Stomach (tissue), 9 donors: ENCODE measurements around the gene SLAMF9. TPM values are rescaled to one million over a fixed set of nuclear protein-coding genes. Genes with fewer than 3 reads are reported as not detected.

Experiments used
- DNase-seq, 2 donors: peaks; one replicate each; pipeline versions ENCODE4 v3.0.0 to v3.0.0-alpha.2; 2013 to 2019
- H3K27ac ChIP-seq, 5 donors: fragments of 200-600 bp in 4 of 5; sonication (generic) in 4 of 5; one replicate each; pipeline ENCODE4 v1.5.1; 2013 to 2019; ENCODE audit warnings: mild to moderate bottlenecking in 1 of 5, moderate library complexity in 1 of 5
- H3K27me3 ChIP-seq, 3 donors: fragments of 200-600 bp; sonication (generic); one replicate each; pipeline ENCODE4 v1.5.1; 2017 to 2019; ENCODE audit warnings: mixed run types in 1 of 3
- H3K36me3 ChIP-seq, 4 donors: fragments of 200-600 bp; sonication (generic); 1 replicate in 3 of 4; 2 replicates in 1 of 4; pipeline ENCODE4 v1.5.1; 2016 to 2019
- H3K4me1 ChIP-seq, 4 donors: fragments of 200-600 bp; sonication (generic); one replicate each; pipeline ENCODE4 v1.5.1; 2016 to 2019
- H3K4me3 ChIP-seq, 4 donors: fragments of 200-600 bp; sonication (generic) in 3 of 4; one replicate each; pipeline ENCODE4 v1.5.1; 2016 to 2019; ENCODE audit warnings: mild to moderate bottlenecking in 1 of 4
- H3K9me3 ChIP-seq, 4 donors: fragments of 200-600 bp; sonication (generic); one replicate each; pipeline ENCODE4 v1.5.1; 2016 to 2019
- CTCF ChIP-seq, 7 experiments: fragments of 450-650 bp in 4 of 7; fragments of 200-600 bp in 3 of 7; sonication (generic) in 3 of 7; IDR thresholded peaks; one replicate each; pipeline ENCODE4 v1.5.1; 2016 to 2019; ENCODE audit warnings: antibody characterized with exemption in 7 of 7, control low read depth in 2 of 7, mild to moderate bottlenecking in 1 of 7
- EP300 ChIP-seq: sonication (generic); formaldehyde crosslinking; IDR thresholded peaks from one replicate; pipeline ENCODE4 v1.6.1; 2017; ENCODE audit warnings: antibody characterized with exemption
- POLR2A ChIP-seq, 4 donors: fragments of 450-650 bp; IDR thresholded peaks; one replicate each; pipeline ENCODE4 v1.6.1; 2016; ENCODE audit warnings: antibody characterized with exemption in 4 of 4, control low read depth in 2 of 4, mild to moderate bottlenecking in 1 of 4, moderate library complexity in 1 of 4
- POLR2AphosphoS5 ChIP-seq, 3 donors: sonication (generic); formaldehyde crosslinking; IDR thresholded peaks; one replicate each; pipeline ENCODE4 v1.6.1; 2016; ENCODE audit warnings: antibody characterized with exemption in 3 of 3
- WGBS, 5 donors: extraction: QIAGEN DNeasy Blood & Tissue Kit in 3 of 5; methylation state at CpG; one replicate each; pipeline versions ENCODE4 v1.1.5 to v1.1.7; 2013 to 2018; 5-methylcytosine and 5-hydroxymethylcytosine counted together
- intact Hi-C: fragments of 100-400 bp; cut with DNase I; formaldehyde crosslinking; loops from one replicate; pipeline ENCODE4 v1.15.1; 2023; ENCODE audit warnings: low total_unique reads
- polyA plus RNA-seq, 3 donors: library from polyadenylated mRNA; stranded (reverse); fragments of 200-250 nt; gene quantifications; one replicate each; pipeline ENCODE4 v1.2.3, GENCODE V29; 2013
- total RNA-seq, 5 donors: library from RNA; depleted of rRNA; stranded (reverse); fragments of >200 nt; gene quantifications; one replicate each; pipeline versions ENCODE4 v1.1.0 to v1.2.3, GENCODE V29; 2014 to 2016
- donor health status: healthy with polysubstance abuse.
- donor health status: Bipolar disorder and iron deficiency.
- donor health status: healthy.

SLAMF9 gene
- total and polyA plus RNA-seq, 8 donors, result 0.87 TPM; not detected in 7

GRCh38 chr1:159990005-159990404 lies 36.0 kb upstream of the SLAMF9 start:
- no peak overlapping the region for H3K4me3 ChIP-seq
- H3K27me3 ChIP-seq, result no peaks in the 10 kb centered on the region
- intact Hi-C loops, result no loop called here
- no peak overlapping the region for H3K27ac ChIP-seq
- no peak for DNase-seq
- H3K36me3 ChIP-seq, result no peaks in the 10 kb centered on the region
- WGBS, 5 donors, result 86 to 91% (median 88%) methylated on average over 5 of the region's 5 CpGs
- H3K9me3 ChIP-seq, result no peaks in the 10 kb centered on the region
- H3K4me1 ChIP-seq, result peaks cover 0 to 8% (median 0%) of the 10 kb centered on the region in 4 donors
- no peak for TF ChIP-seq EP300
- TF ChIP-seq POLR2A (IDR thresholded peaks at IDR 0.05), result no peak
- TF ChIP-seq POLR2AphosphoS5 (IDR thresholded peaks at IDR 0.05), result no peak
- no peak for TF ChIP-seq CTCF (IDR thresholded peaks at IDR 0.05)

GRCh38 chr1:159989581-159989980 lies 35.5 kb upstream of the SLAMF9 start:
- no peak overlapping the region for H3K27ac ChIP-seq
- WGBS, 5 donors, result 61 to 88% (median 71%) methylated on average over 3 of the region's 3 CpGs
- TF ChIP-seq CTCF (IDR thresholded peaks at IDR 0.05) (no peak), EP300 (no peak)
- H3K27me3 ChIP-seq, result no peaks in the 10 kb centered on the region
- no peak overlapping the region for H3K4me3 ChIP-seq
- DNase-seq, result no peak
- H3K4me1 ChIP-seq, result peaks cover 0 to 8% (median 0%) of the 10 kb centered on the region in 4 donors
- intact Hi-C loops, result no loop called here
- H3K9me3 ChIP-seq, result no peaks in the 10 kb centered on the region
- H3K36me3 ChIP-seq, result no peaks in the 10 kb centered on the region

GRCh38 chr1:159988006-159988405 lies 34.0 kb upstream of the SLAMF9 start:
- WGBS, 5 donors, result 62 to 89% (median 79%) methylated on average over 1 of the region's 1 CpG

GRCh38 chr1:159987186-159987585 lies 33.1 kb upstream of the SLAMF9 start:
- 66 to 83% (median 80%) methylated on average over 4 of the region's 4 CpGs for WGBS, 5 donors
- Histone ChIP-seq H3K4me3 (no peak overlapping the region), H3K9me3 (no peaks in the 10 kb centered on the region), H3K4me1 (peaks cover 0 to 8% (median 0%) of the 10 kb centered on the region in 4 donors), H3K27ac (no peak overlapping the region), H3K27me3 (no peaks in the 10 kb centered on the region), H3K36me3 (no peaks in the 10 kb centered on the region)
- TF ChIP-seq EP300, result no peak
- no peak for TF ChIP-seq POLR2A (IDR thresholded peaks at IDR 0.05)
- no peak for TF ChIP-seq CTCF (IDR thresholded peaks at IDR 0.05)
- no peak for TF ChIP-seq POLR2AphosphoS5 (IDR thresholded peaks at IDR 0.05)
- DNase-seq, result no peak
- intact Hi-C loops, result no loop called here

More at GRCh38 chr1:159988006-159988405, 34.0 kb upstream of the SLAMF9 start:
- Histone ChIP-seq H3K4me1 (peaks cover 0 to 8% (median 0%) of the 10 kb centered on the region in 4 donors), H3K9me3 (no peaks in the 10 kb centered on the region), H3K27me3 (no peaks in the 10 kb centered on the region), H3K4me3 (no peak overlapping the region), H3K27ac (no peak overlapping the region), H3K36me3 (no peaks in the 10 kb centered on the region)
- TF ChIP-seq CTCF (IDR thresholded peaks at IDR 0.05) (no peak), POLR2A (IDR thresholded peaks at IDR 0.05) (no peak)
- DNase-seq, result no peak
- intact Hi-C loops, result no loop called here
